H1 (cell line): Measurements from ENCODE around the gene PCNP. TPM values are rescaled to one million over a fixed set of nuclear protein-coding genes. Genes with fewer than 3 reads are reported as not detected.
A peak's percentile ranks its signal among the peaks of the same experiment; 100 is the strongest.

Experiments used
- CTCF ChIA-PET: fragments of 300-600 bp; sonication (Branson Sonifier 250); formaldehyde crosslinking; loops from one replicate; lab custom pipeline; 2021; ENCODE audit not compliant: partially characterized antibody; lab: Charles Lee
- POLR2A ChIA-PET: fragments of 300-600 bp; sonication (Branson Sonifier 250); formaldehyde crosslinking; loops from one replicate; lab custom pipeline; 2021; ENCODE audit warnings: inconsistent platforms; ENCODE audit not compliant: partially characterized antibody; lab: Charles Lee
- DNase-seq, 2 experiments: peaks; one replicate each; pipeline versions ENCODE4 v3.0.0 to v3.0.0-alpha.2; 2010 to 2022; ENCODE audit warnings: low spot score in 2 of 2, low read depth in 1 of 2, mixed read lengths in 1 of 2
- FAIRE-seq: peaks from 2 replicates; lab custom pipeline; 2011; peaks lifted over from hg19 to GRCh38; lab: Jason Lieb, UNC
- H2AFZ ChIP-seq: 2 replicates; pipeline ENCODE4 v1.8.1; 2012; ENCODE audit warnings: low read length, inconsistent platforms
- H2AK5ac ChIP-seq: 2 replicates; pipeline ENCODE4 v1.6.1; 2013; ENCODE audit warnings: low read depth, low read length
- H2BK120ac ChIP-seq: replicated peaks from 2 replicates; pipeline ENCODE3; 2013; ENCODE audit warnings: low read depth, low read length, inconsistent platforms
- H2BK12ac ChIP-seq: 2 replicates; pipeline ENCODE4 v1.6.1; 2013; ENCODE audit warnings: low read depth, low read length
- H2BK15ac ChIP-seq: 2 replicates; pipeline ENCODE4 v1.6.1; 2013; ENCODE audit warnings: low read length
- H2BK20ac ChIP-seq: 2 replicates; pipeline ENCODE4 v1.6.1; 2013; ENCODE audit warnings: low read length
- H2BK5ac ChIP-seq: 2 replicates; pipeline ENCODE4 v1.6.1; 2013; ENCODE audit warnings: low read depth, low read length
- H3K14ac ChIP-seq: 2 replicates; pipeline ENCODE4 v1.6.1; 2013; ENCODE audit warnings: inconsistent platforms; ENCODE audit not compliant: insufficient read length
- H3K18ac ChIP-seq: 2 replicates; pipeline ENCODE4 v1.6.1; 2013; ENCODE audit warnings: low read length; ENCODE audit errors: extremely low read depth
- H3K23ac ChIP-seq: 2 replicates; pipeline ENCODE4 v1.6.1; 2013; ENCODE audit warnings: inconsistent platforms; ENCODE audit not compliant: insufficient read length
- H3K23me2 ChIP-seq: 2 replicates; pipeline ENCODE4 v1.6.1; 2013; ENCODE audit warnings: low read depth, low read length
- H3K27ac ChIP-seq: 2 replicates; pipeline ENCODE4 v1.6.1; 2011; ENCODE audit warnings: low read depth, low read length, inconsistent platforms
- H3K27me3 ChIP-seq, 4 experiments: replicated peaks in 1 of 4; 1 replicate in 1 of 4; 2 replicates in 3 of 4; pipeline versions ENCODE4 v1.6.1 to v1.8.1; 2011 to 2013; ENCODE audit warnings: low read length in 3 of 4, mild to moderate bottlenecking in 3 of 4, inconsistent platforms in 2 of 4, mixed read lengths in 2 of 4, moderate library complexity in 1 of 4; ENCODE audit not compliant: control insufficient read depth in 3 of 4, insufficient read depth in 3 of 4; ENCODE audit errors: extremely low read depth in 1 of 4
- H3K36me3 ChIP-seq, 4 experiments: 2 replicates each; pipeline versions ENCODE4 v1.6.1 to v1.8.1; 2011 to 2013; ENCODE audit warnings: mild to moderate bottlenecking in 4 of 4, low read length in 3 of 4, moderate library complexity in 2 of 4, control low read depth in 1 of 4, inconsistent platforms in 1 of 4; ENCODE audit not compliant: insufficient read depth in 4 of 4, control insufficient read depth in 2 of 4
- H3K4ac ChIP-seq: replicated peaks from 2 replicates; pipeline ENCODE3; 2013; ENCODE audit warnings: low read length, low read depth, mixed read lengths, inconsistent platforms; ENCODE audit not compliant: insufficient read length
- H3K4me1 ChIP-seq, 4 experiments: replicated peaks in 1 of 4; 1 replicate in 1 of 4; 2 replicates in 3 of 4; pipeline versions ENCODE4 v1.6.1 to v1.8.1; 2011 to 2013; ENCODE audit warnings: low read length in 3 of 4, inconsistent platforms in 2 of 4, mixed read lengths in 1 of 4; ENCODE audit not compliant: insufficient read depth in 4 of 4, control insufficient read depth in 3 of 4
- H3K4me2 ChIP-seq, 2 experiments: 2 replicates each; pipeline versions ENCODE4 v1.6.1 to v1.8.1; 2011 to 2013; ENCODE audit warnings: low read depth in 2 of 2, low read length in 2 of 2, control low read depth in 1 of 2, inconsistent platforms in 1 of 2, mild to moderate bottlenecking in 1 of 2; ENCODE audit not compliant: insufficient read depth in 1 of 2
- H3K4me3 ChIP-seq, 4 experiments: fragments of 200-600, 300-600 bp in 1 of 4; sonication (generic), shearing (Covaris generic), sonication (Bioruptor Twin) in 1 of 4; 2 replicates each; pipeline versions ENCODE4 v1.5.1 to v1.8.1; 2011 to 2016; ENCODE audit warnings: low read length in 4 of 4, low read depth in 3 of 4, control low read depth in 2 of 4, inconsistent platforms in 2 of 4, mild to moderate bottlenecking in 2 of 4, mixed read lengths in 1 of 4, moderate library complexity in 1 of 4; ENCODE audit not compliant: insufficient read depth in 2 of 4; ENCODE audit errors: extremely low read depth in 1 of 4
- H3K56ac ChIP-seq: replicated peaks from 2 replicates; pipeline ENCODE3; 2013; ENCODE audit warnings: low read depth, mild to moderate bottlenecking, mixed read lengths, low read length, inconsistent platforms; ENCODE audit not compliant: insufficient read length
- H3K79me1 ChIP-seq: 2 replicates; pipeline ENCODE4 v1.6.1; 2013; ENCODE audit warnings: low read depth, low read length, control low read depth
- H3K79me2 ChIP-seq, 2 experiments: 2 replicates each; pipeline versions ENCODE4 v1.6.1 to v1.8.1; 2012 to 2013; ENCODE audit warnings: low read length in 2 of 2, mild to moderate bottlenecking in 2 of 2, inconsistent platforms in 1 of 2; ENCODE audit not compliant: insufficient read depth in 2 of 2, control insufficient read depth in 1 of 2
- H3K9ac ChIP-seq, 4 experiments: replicated peaks in 1 of 4; 1 replicate in 1 of 4; 2 replicates in 3 of 4; pipeline versions ENCODE4 v1.6.1 to v1.8.1; 2011 to 2013; ENCODE audit warnings: low read depth in 3 of 4, low read length in 3 of 4, control low read depth in 2 of 4, mild to moderate bottlenecking in 2 of 4, moderate library complexity in 2 of 4, inconsistent platforms in 1 of 4; ENCODE audit errors: extremely low read depth in 1 of 4
- H3K9me3 ChIP-seq, 2 experiments: 2 replicates each; pipeline versions ENCODE4 v1.6.1 to v1.8.1; 2012 to 2013; ENCODE audit warnings: mild to moderate bottlenecking in 2 of 2, moderate library complexity in 2 of 2, control low read depth in 1 of 2, inconsistent platforms in 1 of 2, low read depth in 1 of 2, low read length in 1 of 2, mixed read lengths in 1 of 2; ENCODE audit not compliant: insufficient read depth in 2 of 2
- H4K20me1 ChIP-seq, 2 experiments: replicated peaks in 1 of 2; 2 replicates each; pipeline versions ENCODE3 to v1.8.1; 2011 to 2013; ENCODE audit warnings: inconsistent platforms in 2 of 2, low read length in 2 of 2, mild to moderate bottlenecking in 1 of 2; ENCODE audit not compliant: insufficient read depth in 2 of 2, control insufficient read depth in 1 of 2
- H4K5ac ChIP-seq: 2 replicates; pipeline ENCODE4 v1.6.1; 2013; ENCODE audit warnings: low read length, low read depth, mixed read lengths, inconsistent platforms; ENCODE audit not compliant: insufficient read length
- H4K8ac ChIP-seq: 2 replicates; pipeline ENCODE4 v1.8.0; 2013; ENCODE audit warnings: mild to moderate bottlenecking, moderate library complexity, low read length, inconsistent platforms; ENCODE audit not compliant: insufficient read depth; ENCODE audit errors: extremely low read depth
- H4K91ac ChIP-seq: replicated peaks from 2 replicates; pipeline ENCODE3; 2013; ENCODE audit warnings: low read length, mixed read lengths, inconsistent platforms; ENCODE audit not compliant: insufficient read length
- POLR2A ChIP-seq, 2 experiments: IDR thresholded peaks; 1 replicate in 1 of 2; 2 replicates in 1 of 2; pipeline ENCODE4 v1.6.1; 2011; ENCODE audit warnings: low read depth in 2 of 2, low read length in 2 of 2, mild to moderate bottlenecking in 2 of 2; ENCODE audit errors: control extremely low read depth in 1 of 2
- SRF ChIP-seq: IDR thresholded peaks from 2 replicates; pipeline ENCODE4 v1.6.1; 2011; ENCODE audit warnings: mild to moderate bottlenecking, low read depth, low read length, moderate library complexity
- WGBS, 2 experiments: shearing (Covaris generic) in 1 of 2; methylation state at CpG; one replicate each; pipeline versions ENCODE4 v1.1.6 to v1.1.7; 2013 to 2015; ENCODE audit warnings: low lambda C conversion rate in 2 of 2, mixed read lengths in 2 of 2, inconsistent platforms in 1 of 2, low coverage in 1 of 2, missing lambda C conversion rate in 1 of 2; ENCODE audit not compliant: insufficient replicate concordance in 2 of 2, insufficient coverage in 1 of 2, insufficient read length in 1 of 2; ENCODE audit errors: extremely low coverage in 1 of 2, missing lambda C conversion rate in 1 of 2; 5-methylcytosine and 5-hydroxymethylcytosine counted together
- polyA plus RNA-seq, 7 experiments: library from polyadenylated mRNA; depleted of rRNA in 3 of 7; stranded (reverse) in 5 of 7; unstranded in 2 of 7; fragments of >200 nt in 5 of 7; fragments of 200-250 nt in 2 of 7; gene quantifications; 1 replicate in 5 of 7; 2 replicates in 1 of 7; 4 replicates in 1 of 7; pipeline versions ENCODE4 v1.2.1 to v1.2.3, GENCODE V29; 2011 to 2013; ENCODE audit warnings: missing spikeins in 2 of 7, mixed read lengths in 2 of 7
- total RNA-seq: library from RNA; stranded (reverse); fragmentation: NEBNext Ultra II Directional; extraction: Animal tissue kit (Norgen Biotek cat#: 25700); gene quantifications from 2 replicates; pipeline ENCODE4 v1.2.1, GENCODE V29; 2021

Gene PCNP
- total and polyA plus RNA-seq, 2 of the 8 experiments (the other 6 are each of a cell fraction or from before 2014, with no cell fraction given), result 29.1 to 192 TPM

DNA sequence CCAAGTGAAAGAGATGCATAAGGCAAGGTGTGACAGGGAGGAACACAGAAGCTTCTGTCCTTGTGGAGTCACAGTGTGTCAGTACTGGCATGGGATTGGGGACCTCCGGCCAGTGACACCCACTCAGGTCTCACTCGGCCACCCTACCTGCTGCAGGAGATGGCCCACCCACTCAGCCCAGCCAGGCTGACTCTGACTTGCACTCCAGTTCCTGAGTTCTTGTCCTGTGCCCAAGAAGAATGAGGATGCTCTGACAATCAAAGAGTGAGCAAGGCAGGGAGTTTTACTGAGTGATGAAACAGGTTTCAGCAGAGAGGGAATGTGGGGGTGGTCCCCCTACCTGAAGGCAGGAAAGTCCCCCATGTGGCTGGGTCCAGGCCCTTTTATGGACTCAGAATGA is 50.9 kb downstream of the PCNP start:
- Histone ChIP-seq H3K23ac (no peak overlapping the region), H3K4me1 (peaks cover 0 to 4% (median 0%) of the 10 kb centered on the region in 4 experiments; a peak in 4 of 7 replicates), H4K8ac (no peak overlapping the region), H3K4me3 (no peak overlapping the region), H3K9me3 (no peaks in the 10 kb centered on the region), H3K27me3 (no peaks in the 10 kb centered on the region), H3K14ac (no peak overlapping the region), H3K4me2 (no peak overlapping the region), H3K36me3 (no peaks in the 10 kb centered on the region), H3K18ac (no peak overlapping the region), H3K79me2 (no peaks in the 10 kb centered on the region), H2BK120ac (no peak overlapping the region), H4K20me1 (no peaks in the 10 kb centered on the region), H2BK15ac (no peak overlapping the region), H3K56ac (no peak overlapping the region), H2AK5ac (no peak overlapping the region), H2BK20ac (no peak overlapping the region), H4K91ac (no peak overlapping the region), H3K27ac (no peak overlapping the region), H3K9ac (no peak overlapping the region), H3K79me1 (no peaks in the 10 kb centered on the region), H2BK12ac (no peak overlapping the region), H3K4ac (no peak overlapping the region), H2AFZ (0 out of 2 replicates have a peak overlapping the region, but pooled peaks have one; percentile 27), H2BK5ac (no peak overlapping the region), H3K23me2 (no peaks in the 10 kb centered on the region), H4K5ac (no peak overlapping the region)
- 0 out of 2 replicates have a peak, but pooled peaks have one; percentile 33 for TF ChIP-seq SRF
- no peak for TF ChIP-seq POLR2A (IDR thresholded peaks at IDR 0.05; ENCODE audit: control extremely low read depth in 1 of 2, low read depth in 2 of 2, low read length in 2 of 2)
- POLR2A ChIA-PET, result no interaction called here
- 98% methylated on average over 2 of the region's 2 CpGs; no CpG with 5 or more reads in 1 of the 2 experiments for WGBS, 2 experiments
- CTCF ChIA-PET, result interaction anchor here (1.2 kb wide), 1 partner anchor 11 kb away, joined by 3 read pairs; no protein-coding TSS in a partner anchor
- no peak for DNase-seq
- FAIRE-seq, result no peak
